ENCODE measurements around the gene NPW. TPM values are rescaled to one million over a fixed set of nuclear protein-coding genes. Genes with fewer than 3 reads are reported as not detected.

NPW gene
- total and polyA plus RNA-seq, 9 of the 15 experiments (the other 6 are each of a cell fraction or from before 2014, with no cell fraction given): 0.14 to 4.0 (median 2.6) TPM; not detected in 4

- TF ChIP-seq ZNF398 (CRISPR knock-in tag; IDR thresholded peaks at IDR 0.05): no peak
- TF ChIP-seq RBM34 (IDR thresholded peaks at IDR 0.05; ENCODE audit: borderline replicate concordance, insufficient read depth, low read length): 0 out of 2 replicates have a peak, but pooled peaks have one; percentile 94
- peak; percentile 92 for TF ChIP-seq CCNT2 (IDR thresholded peaks at IDR 0.05; ENCODE audit: borderline replicate concordance, extremely low read depth, insufficient read length, low read depth, low read length)
- TF ChIP-seq LCOR (CRISPR knock-in tag; IDR thresholded peaks at IDR 0.05): peak; percentile 84
- TF ChIP-seq RBM15 (IDR thresholded peaks at IDR 0.05; ENCODE audit: insufficient read depth, low read length): no peak
- no peak for TF ChIP-seq GTF3C2 (IDR thresholded peaks at IDR 0.05; ENCODE audit: borderline replicate concordance, extremely low read depth, insufficient read length)
- no peak for TF ChIP-seq COPS2 (conservative IDR thresholded peaks at IDR 0.05)
- TF ChIP-seq KDM4B (IDR thresholded peaks at IDR 0.05; ENCODE audit: borderline replicate concordance in 2 of 2, low read depth in 1 of 2): 0 out of 4 replicates have a peak, but pooled peaks of 1 of the 2 experiments have one; percentile 16
- TF ChIP-seq ZHX1 (conservative IDR thresholded peaks at IDR 0.05; ENCODE audit: low read length): no peak
- no peak for TF ChIP-seq GATA2 (CRISPR knock-in tag; IDR thresholded peaks at IDR 0.05)
- peak; percentile 65 for TF ChIP-seq ZNF134 (CRISPR knock-in tag; conservative IDR thresholded peaks at IDR 0.05)
- no peak for TF ChIP-seq ZNF146 (CRISPR knock-in tag; IDR thresholded peaks at IDR 0.05; ENCODE audit: unreplicated experiment)
- no peak for TF ChIP-seq IRF1 (CRISPR knock-in tag; IDR thresholded peaks at IDR 0.05; ENCODE audit: borderline replicate concordance)
- TF ChIP-seq ZNF282 (CRISPR knock-in tag; IDR thresholded peaks at IDR 0.05): 0 out of 2 replicates have a peak, but pooled peaks have one; percentile 44
- peak; percentile 88 for TF ChIP-seq GATAD2B (IDR thresholded peaks at IDR 0.05; ENCODE audit: borderline replicate concordance)
- TF ChIP-seq PTBP1 (IDR thresholded peaks at IDR 0.05; ENCODE audit: low read depth, low read length): no peak; the same call in 1 of the 2 replicates
- TF ChIP-seq FOXA1 (IDR thresholded peaks at IDR 0.05; ENCODE audit: borderline replicate concordance): no peak
- no peak for TF ChIP-seq KLF13 (tag; IDR thresholded peaks at IDR 0.05; ENCODE audit: borderline replicate concordance, low read depth)
These were observed 35.8 kb upstream of the NPW start, which contains the start of gene GFER (continued) for GRCh38 chr16:1983544-1984346.

All from K562 (cell line).